Measurements from ENCODE around the gene SNUPN.
A peak's percentile ranks its signal among the peaks of the same experiment; 100 is the strongest.
"Not testable (repeated sequence)": the region's sequence is repeated elsewhere in the genome, so short reads cannot be mapped to it uniquely, and the experiment has no call there.

The SNUPN gene

GRCh38 chr15:75583701-75584100 is 41.8 kb downstream of the SNUPN start:
- DNase-seq (ENCODE audit: low read depth in 2 of 2): no peak

GRCh38 chr15:75582943-75583342 is 42.6 kb downstream of the SNUPN start:
- not testable (repeated sequence) for DNase-seq (ENCODE audit: low read depth in 2 of 2)

GRCh38 chr15:75578948-75579920 is 46.3 kb downstream of the SNUPN start, which contains the start of gene PTPN9:
PTPN9 (minus strand) TSS chr15:75579315; CDS start chr15:75578776, 539 bp downstream.
- DNase-seq (ENCODE audit: low read depth in 2 of 2): peak; percentile 61 to 62

- peak in 1 of 2 donors; percentile 10 for DNase-seq (ENCODE audit: low read depth in 2 of 2)
Observed at GRCh38 chr15:75578173-75578947, 47.2 kb downstream of the SNUPN start.

- DNase-seq (ENCODE audit: low read depth in 2 of 2): no peak
Observed at GRCh38 chr15:75577401-75578172, 47.9 kb downstream of the SNUPN start.

GRCh38 chr15:75573648-75574384 is 51.7 kb downstream of the SNUPN start:
- no peak for DNase-seq (ENCODE audit: low read depth in 2 of 2)

GRCh38 chr15:75570126-75570845 is 55.2 kb downstream of the SNUPN start:
- DNase-seq (ENCODE audit: low read depth in 2 of 2): no peak

- DNase-seq (ENCODE audit: low read depth in 2 of 2): no peak
Observed at GRCh38 chr15:75565062-75565970, 60.2 kb downstream of the SNUPN start.

- DNase-seq (ENCODE audit: low read depth in 2 of 2): no peak
Observed at GRCh38 chr15:75561888-75562287, 63.6 kb downstream of the SNUPN start.

GRCh38 chr15:75559360-75559759 is 66.2 kb downstream of the SNUPN start:
- DNase-seq (ENCODE audit: low read depth in 2 of 2): not testable (repeated sequence)

- not testable (repeated sequence) for DNase-seq (ENCODE audit: low read depth in 2 of 2)
Observed at GRCh38 chr15:75558955-75559354, 66.6 kb downstream of the SNUPN start.

GRCh38 chr15:75554717-75555116 is 70.8 kb downstream of the SNUPN start:
- DNase-seq (ENCODE audit: low read depth in 2 of 2): no peak

GRCh38 chr15:75553659-75554058 is 71.9 kb downstream of the SNUPN start:
- DNase-seq (ENCODE audit: low read depth in 2 of 2): no peak

- no peak for DNase-seq (ENCODE audit: low read depth in 2 of 2)
Observed at GRCh38 chr15:75551091-75551490, 74.4 kb downstream of the SNUPN start.

Data from stimulated activated CD8-positive, alpha-beta memory T cell treated with anti-CD3 and anti-CD28 coated beads, Interleukin-2, amount 100 ng/mL, for 48 hours (primary cell).